A549 (cell line): ENCODE results near the gene PARP12. TPM values are rescaled to one million over a fixed set of nuclear protein-coding genes. Genes with fewer than 3 reads are reported as not detected.

Experiments used
- ATAC-seq, 2 experiments: fragments of 200-7000 bp in 1 of 2; fragments of >200 bp in 1 of 2; cut with Nextera tagmentation in 1 of 2; cut with Tn5 transposase in 1 of 2; 3 replicates each; pipeline versions ENCODE4 v1.8.0 to v1.9.1; 2018 to 2020; ENCODE audit warnings: mild to moderate bottlenecking in 1 of 2, moderate library complexity in 1 of 2
- CTCF ChIA-PET: fragments of 300-600 bp; sonication (Branson Sonifier 250); formaldehyde crosslinking; extraction: SDS; loops from one replicate; lab custom pipeline; 2021; ENCODE audit warnings: antibody characterized with exemption, inconsistent platforms; lab: Yijun Ruan, JAX
- POLR2A ChIA-PET: fragments of 350-600 bp; formaldehyde crosslinking; extraction: SDS; loops from one replicate; lab custom pipeline; 2021; ENCODE audit warnings: antibody characterized with exemption, inconsistent platforms; lab: Yijun Ruan, JAX
- DNase-seq, 2 experiments: peaks; one replicate each; pipeline versions ENCODE4 v3.0.0 to v3.0.0-alpha.2; 2011 to 2016; ENCODE audit warnings: low read depth in 1 of 2, low spot score in 1 of 2
- FAIRE-seq: peaks from 2 replicates; lab custom pipeline; 2011; peaks lifted over from hg19 to GRCh38; lab: Jason Lieb, UNC
- H3K27ac ChIP-seq, 2 experiments: fragments of >200 bp; sonication (Bioruptor Twin); formaldehyde crosslinking; 3 replicates each; pipeline ENCODE4 v1.5.1; 2016 to 2017
- H3K4me1 ChIP-seq: fragments of >200 bp; sonication (Bioruptor Twin); formaldehyde crosslinking; 3 replicates; pipeline ENCODE4 v1.6.1; 2016
- H3K4me2 ChIP-seq: fragments of >200 bp; sonication (Bioruptor Twin); formaldehyde crosslinking; 3 replicates; pipeline ENCODE4 v1.6.1; 2016
- H3K4me3 ChIP-seq: fragments of >200 bp; sonication (Bioruptor Twin); formaldehyde crosslinking; 3 replicates; pipeline ENCODE4 v1.5.1; 2016
- H3K9me3 ChIP-seq: fragments of >200 bp; sonication (Bioruptor Twin); formaldehyde crosslinking; 3 replicates; pipeline ENCODE4 v1.6.1; 2016
- CBX8 ChIP-seq: fragments of 200-600 bp; sonication (generic); IDR thresholded peaks from 2 replicates; pipeline ENCODE4 v1.6.1; 2016
- CEBPB ChIP-seq, 2 experiments: fragments of >200 bp in 1 of 2; sonication (Bioruptor Twin) in 1 of 2; formaldehyde crosslinking in 1 of 2; IDR thresholded peaks; 2 replicates each; pipeline ENCODE4 v1.6.1; 2012 to 2016
- CHD4 ChIP-seq: fragments of 200-600 bp; sonication (generic); IDR thresholded peaks from 2 replicates; pipeline ENCODE4 v1.6.1; 2016; ENCODE audit warnings: antibody characterized with exemption, mild to moderate bottlenecking, borderline replicate concordance
- CTCF ChIP-seq: fragments of >200 bp; sonication (Bioruptor Twin); formaldehyde crosslinking; IDR thresholded peaks from 3 replicates; pipeline ENCODE4 v1.5.1; 2016
- E2F6 ChIP-seq: IDR thresholded peaks from 2 replicates; pipeline ENCODE4 v1.6.1; 2012; ENCODE audit warnings: low read depth, borderline replicate concordance
- ESRRA ChIP-seq: fragments of 150-350 bp; IDR thresholded peaks from 2 replicates; pipeline ENCODE4 v1.6.1; 2014; ENCODE audit warnings: mild to moderate bottlenecking, low read length, borderline replicate concordance
- HEYL ChIP-seq: fragments of 250-450 bp; sonication (Bioruptor Pico); IDR thresholded peaks from 2 replicates; pipeline ENCODE4 v1.8.0; 2021; ENCODE audit warnings: mild to moderate bottlenecking, moderate library complexity
- HOXB13 ChIP-seq: fragments of 250-450 bp; sonication (Bioruptor Pico); IDR thresholded peaks from 2 replicates; pipeline ENCODE4 v1.5.0; 2020; ENCODE audit warnings: low read depth, mild to moderate bottlenecking, moderate library complexity
- HOXB5 ChIP-seq: fragments of 250-450 bp; sonication (Bioruptor Pico); IDR thresholded peaks from 2 replicates; pipeline ENCODE4 v1.5.0; 2020; ENCODE audit warnings: mild to moderate bottlenecking, moderate library complexity
- KDM1A ChIP-seq: fragments of 200-600 bp; sonication (generic); IDR thresholded peaks from 2 replicates; pipeline ENCODE4 v1.6.1; 2016; ENCODE audit warnings: low read depth, mild to moderate bottlenecking
- KDM5A ChIP-seq: fragments of 200-600 bp; sonication (generic); IDR thresholded peaks from 2 replicates; pipeline ENCODE4 v1.6.1; 2016; ENCODE audit warnings: antibody characterized with exemption, mild to moderate bottlenecking
- MAFK ChIP-seq: fragments of 450-650 bp; IDR thresholded peaks from 2 replicates; pipeline ENCODE4 v1.6.1; 2014; ENCODE audit not compliant: partially characterized antibody
- MAZ ChIP-seq: fragments of 150-350 bp; IDR thresholded peaks from 2 replicates; pipeline ENCODE4 v1.6.1; 2014; ENCODE audit warnings: antibody characterized with exemption, low read depth, low read length, borderline replicate concordance
- RCOR1 ChIP-seq: fragments of 150-350 bp; IDR thresholded peaks from 2 replicates; pipeline ENCODE4 v1.6.1; 2014; ENCODE audit warnings: antibody characterized with exemption, low read length, low read depth
- RNF2 ChIP-seq: fragments of 200-600 bp; sonication (generic); IDR thresholded peaks from 2 replicates; pipeline ENCODE4 v1.6.1; 2016; ENCODE audit warnings: low read depth, mild to moderate bottlenecking, antibody characterized with exemption, moderate library complexity, borderline replicate concordance
- SMC3 ChIP-seq: fragments of >200 bp; sonication (Bioruptor Twin); formaldehyde crosslinking; IDR thresholded peaks from 3 replicates; pipeline ENCODE4 v1.6.1; 2018; ENCODE audit warnings: inconsistent platforms
- SREBF2 ChIP-seq: fragments of 450-650 bp; IDR thresholded peaks from 2 replicates; pipeline ENCODE4 v1.6.1; 2014; ENCODE audit warnings: mild to moderate bottlenecking, moderate library complexity
- ZFP36 ChIP-seq: fragments of 450-650 bp; IDR thresholded peaks from 2 replicates; pipeline ENCODE4 v1.6.1; 2014; ENCODE audit warnings: borderline replicate concordance; ENCODE audit not compliant: partially characterized antibody
- WGBS: methylation state at CpG from one replicate; pipeline ENCODE4 v1.1.6; 2017; ENCODE audit errors: missing lambda C conversion rate; 5-methylcytosine and 5-hydroxymethylcytosine counted together
- polyA plus RNA-seq, 4 experiments: library from polyadenylated mRNA; depleted of rRNA in 3 of 4; stranded (reverse); fragments of >200 nt; fragmentation: RNase III in 1 of 4; extraction: RNeasy Plus Mini Kit Qiagen cat#74134 plus additional on column Dnase treatment in 1 of 4; gene quantifications; 2 replicates in 3 of 4; 3 replicates in 1 of 4; pipeline ENCODE4 v1.2.3, GENCODE V29; 2011 to 2017
- TF ChIP-seq, protein P1 (sequence below): fragments of 450-650 bp; IDR thresholded peaks from 2 replicates; pipeline ENCODE4 v1.6.1; 2014; ENCODE audit warnings: antibody characterized with exemption
- TF ChIP-seq, protein P2 (sequence below): IDR thresholded peaks from 2 replicates; pipeline ENCODE4 v1.6.1; 2012

Gene PARP12
- polyA plus RNA-seq, 2 of the 4 experiments (the other 2 are of a cell fraction), result 10.0 to 16.0 TPM

GRCh38 chr7:140044251-140044650 lies 18.5 kb downstream of the PARP12 start (continued):
- TF ChIP-seq E2F6, result no peak

GRCh38 chr7:140042386-140042670 lies 20.4 kb downstream of the PARP12 start:
- FAIRE-seq, result no peak
- Histone ChIP-seq H3K4me3 (no peak overlapping the region), H3K4me1 (peaks cover 7% of the 10 kb centered on the region; the same call in 1 of the 3 replicates), H3K27ac (no peak overlapping the region), H3K4me2 (no peak overlapping the region), H3K9me3 (no peaks in the 10 kb centered on the region)
- POLR2A ChIA-PET, result no interaction called here
- no peak for ATAC-seq
- no peak for TF ChIP-seq KDM1A
- no peak for TF ChIP-seq CHD4
- TF ChIP-seq, protein P1, sequence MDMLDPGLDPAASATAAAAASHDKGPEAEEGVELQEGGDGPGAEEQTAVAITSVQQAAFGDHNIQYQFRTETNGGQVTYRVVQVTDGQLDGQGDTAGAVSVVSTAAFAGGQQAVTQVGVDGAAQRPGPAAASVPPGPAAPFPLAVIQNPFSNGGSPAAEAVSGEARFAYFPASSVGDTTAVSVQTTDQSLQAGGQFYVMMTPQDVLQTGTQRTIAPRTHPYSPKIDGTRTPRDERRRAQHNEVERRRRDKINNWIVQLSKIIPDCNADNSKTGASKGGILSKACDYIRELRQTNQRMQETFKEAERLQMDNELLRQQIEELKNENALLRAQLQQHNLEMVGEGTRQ, result no peak
- no peak for TF ChIP-seq HEYL (CRISPR knock-in tag)
- TF ChIP-seq, protein P2, sequence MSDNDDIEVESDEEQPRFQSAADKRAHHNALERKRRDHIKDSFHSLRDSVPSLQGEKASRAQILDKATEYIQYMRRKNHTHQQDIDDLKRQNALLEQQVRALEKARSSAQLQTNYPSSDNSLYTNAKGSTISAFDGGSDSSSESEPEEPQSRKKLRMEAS, result no peak
- no peak for TF ChIP-seq SREBF2
- no peak for TF ChIP-seq SMC3
- TF ChIP-seq CEBPB (IDR thresholded peaks at IDR 0.05), result no peak
- TF ChIP-seq HOXB13 (CRISPR knock-in tag), result no peak
- TF ChIP-seq ESRRA, result no peak
- TF ChIP-seq CTCF, result no peak
- TF ChIP-seq, all 56 proteins: peak for 0
- CTCF ChIA-PET, result interaction anchor here (1.0 kb wide), 1 partner anchor 14 kb away, joined by 4 read pairs; no protein-coding TSS in a partner anchor
- DNase-seq, result no peak
- WGBS, result 92% methylated on average over 10 of the region's 10 CpGs

DNA sequence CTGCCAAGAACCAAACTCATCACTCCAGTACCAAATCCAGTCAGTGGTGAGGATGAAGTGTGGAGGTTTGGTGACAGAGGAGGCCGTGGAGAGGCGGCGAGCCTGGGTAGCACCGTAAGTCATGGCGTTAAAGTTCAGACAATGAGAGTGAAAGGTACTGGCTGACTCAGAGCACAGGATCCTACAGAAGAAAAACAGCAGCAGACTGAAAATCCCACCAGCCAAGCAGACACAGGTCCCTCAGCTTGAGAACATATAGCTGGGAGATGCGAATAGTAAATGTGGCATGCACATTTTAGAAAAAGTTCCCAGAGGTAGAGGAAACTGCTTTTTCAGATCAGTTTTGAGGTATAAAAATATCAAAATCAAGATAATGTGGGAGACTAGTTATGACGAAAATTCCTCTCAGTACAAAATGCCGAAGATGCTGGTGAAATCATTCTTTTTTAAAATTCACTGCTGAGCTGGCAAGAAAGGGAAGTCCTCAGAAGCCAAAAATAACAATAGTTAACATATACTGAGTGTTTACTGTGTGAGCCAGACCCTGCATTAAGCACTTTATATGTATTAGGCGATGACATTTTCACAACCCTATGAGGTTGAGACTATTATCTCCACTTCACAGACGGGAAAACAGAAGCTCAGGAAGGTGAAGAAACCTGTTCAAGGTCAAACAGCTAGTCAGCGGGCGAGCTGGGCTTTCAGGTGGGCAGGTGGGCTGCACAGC lies 20.9 kb downstream of the PARP12 start:
- POLR2A ChIA-PET, result no interaction called here
- Histone ChIP-seq H3K4me1 (peaks cover 7% of the 10 kb centered on the region; the same call in 1 of the 3 replicates), H3K4me2 (no peak overlapping the region), H3K9me3 (no peaks in the 10 kb centered on the region), H3K4me3 (no peak overlapping the region), H3K27ac (no peak overlapping the region)
- CTCF ChIA-PET, result interaction anchor here (1.0 kb wide), 2 partner anchors 15 to 413 kb away, joined by 3 to 4 read pairs; no protein-coding TSS in a partner anchor
- 93% methylated on average over 12 of the region's 12 CpGs for WGBS
- TF ChIP-seq CHD4, result no peak
- no peak for TF ChIP-seq MAFK
- no peak for TF ChIP-seq MAZ
- TF ChIP-seq HOXB5, result no peak
- no peak for TF ChIP-seq CBX8
- TF ChIP-seq RCOR1, result no peak
- no peak for TF ChIP-seq RNF2
- TF ChIP-seq ZFP36, result no peak
- TF ChIP-seq KDM5A, result no peak
- TF ChIP-seq SMC3, result no peak
- FAIRE-seq (no peak), DNase-seq (no peak), ATAC-seq (no peak)
